ENCODE results near the gene POP4.

DNA sequence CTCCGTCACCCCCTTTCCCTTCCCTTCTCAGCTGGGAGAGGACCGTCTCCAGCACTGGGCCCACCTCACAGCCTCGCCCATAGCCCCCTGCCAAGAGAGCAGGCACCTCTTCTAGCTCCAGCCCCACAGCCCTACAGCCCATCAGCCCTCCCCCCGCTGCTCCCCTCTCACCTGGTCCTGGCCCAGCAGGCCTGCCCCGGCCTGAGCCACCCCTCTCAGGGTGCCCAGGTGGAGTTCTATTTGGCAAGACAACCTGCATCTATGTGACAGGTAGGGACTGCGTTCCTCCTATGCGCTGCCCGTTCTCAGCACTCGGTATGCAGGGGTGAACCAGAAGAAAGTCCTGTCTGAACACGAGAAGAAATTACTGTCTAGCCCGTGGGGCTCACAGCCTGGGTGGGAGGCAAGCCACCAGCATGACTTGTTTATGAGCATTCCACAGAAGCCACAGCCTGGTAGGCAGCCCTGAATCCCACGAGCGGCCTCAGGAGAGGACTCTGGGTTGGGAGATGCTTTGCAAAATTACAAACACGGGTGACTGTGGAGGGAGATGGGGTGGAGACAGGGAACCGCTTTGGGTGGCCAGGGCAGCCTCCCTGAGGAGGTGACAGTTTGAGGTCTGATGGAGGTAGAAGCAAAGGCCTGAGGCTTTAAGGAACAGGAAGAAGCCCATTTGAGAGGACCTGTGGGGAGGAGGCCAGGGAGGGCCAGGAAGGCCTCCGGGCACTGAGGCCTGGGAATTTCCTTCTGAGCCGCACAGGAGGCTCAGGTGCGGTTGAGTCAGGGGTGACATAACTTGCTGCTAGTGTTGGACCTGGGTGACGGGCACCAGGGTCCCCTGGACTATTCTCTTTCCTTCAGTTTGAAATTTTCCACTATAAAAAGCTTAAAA lies 58.0 kb downstream of the POP4 start:
- TF ChIP-seq, protein P1, sequence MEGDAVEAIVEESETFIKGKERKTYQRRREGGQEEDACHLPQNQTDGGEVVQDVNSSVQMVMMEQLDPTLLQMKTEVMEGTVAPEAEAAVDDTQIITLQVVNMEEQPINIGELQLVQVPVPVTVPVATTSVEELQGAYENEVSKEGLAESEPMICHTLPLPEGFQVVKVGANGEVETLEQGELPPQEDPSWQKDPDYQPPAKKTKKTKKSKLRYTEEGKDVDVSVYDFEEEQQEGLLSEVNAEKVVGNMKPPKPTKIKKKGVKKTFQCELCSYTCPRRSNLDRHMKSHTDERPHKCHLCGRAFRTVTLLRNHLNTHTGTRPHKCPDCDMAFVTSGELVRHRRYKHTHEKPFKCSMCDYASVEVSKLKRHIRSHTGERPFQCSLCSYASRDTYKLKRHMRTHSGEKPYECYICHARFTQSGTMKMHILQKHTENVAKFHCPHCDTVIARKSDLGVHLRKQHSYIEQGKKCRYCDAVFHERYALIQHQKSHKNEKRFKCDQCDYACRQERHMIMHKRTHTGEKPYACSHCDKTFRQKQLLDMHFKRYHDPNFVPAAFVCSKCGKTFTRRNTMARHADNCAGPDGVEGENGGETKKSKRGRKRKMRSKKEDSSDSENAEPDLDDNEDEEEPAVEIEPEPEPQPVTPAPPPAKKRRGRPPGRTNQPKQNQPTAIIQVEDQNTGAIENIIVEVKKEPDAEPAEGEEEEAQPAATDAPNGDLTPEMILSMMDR (IDR thresholded peaks at IDR 0.05; ENCODE audit: extremely low read depth in 1 of 2, insufficient read depth in 1 of 2, low read depth in 1 of 2, low read length in 2 of 2) = no peak
- TF ChIP-seq, protein P2, sequence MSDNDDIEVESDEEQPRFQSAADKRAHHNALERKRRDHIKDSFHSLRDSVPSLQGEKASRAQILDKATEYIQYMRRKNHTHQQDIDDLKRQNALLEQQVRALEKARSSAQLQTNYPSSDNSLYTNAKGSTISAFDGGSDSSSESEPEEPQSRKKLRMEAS (IDR thresholded peaks at IDR 0.05; ENCODE audit: insufficient read depth, insufficient read length) = no peak
- TF ChIP-seq EZH2 (IDR thresholded peaks at IDR 0.05; ENCODE audit: borderline replicate concordance, low read depth, low read length, severe bottlenecking) (no peak), POLR2A (IDR thresholded peaks at IDR 0.05; ENCODE audit: low read depth, low read length) (no peak), POLR2AphosphoS5 (IDR thresholded peaks at IDR 0.05; ENCODE audit: insufficient read depth, low read depth, low read length) (no peak), FOS (IDR thresholded peaks at IDR 0.05; ENCODE audit: borderline replicate concordance, insufficient read depth, low read length) (no peak), JUN (IDR thresholded peaks at IDR 0.05; ENCODE audit: borderline replicate concordance, insufficient read depth, insufficient read length, low read depth) (no peak), GATA2 (IDR thresholded peaks at IDR 0.05; ENCODE audit: insufficient read depth, insufficient read length, low read depth, low read length) (no peak)
